Measurements from ENCODE around the gene EZH2.

EZH2 gene

GRCh38 chr7:148796841-148797240 is 87.2 kb downstream of the EZH2 start:
- TF ChIP-seq ZNF384 (IDR thresholded peaks at IDR 0.05): no peak
- TF ChIP-seq L3MBTL2 (conservative IDR thresholded peaks at IDR 0.05): no peak
- TF ChIP-seq NFRKB (IDR thresholded peaks at IDR 0.05): no peak
- no peak for TF ChIP-seq BHLHE40 (IDR thresholded peaks at IDR 0.05; ENCODE audit: borderline replicate concordance)
- TF ChIP-seq SUZ12 (IDR thresholded peaks at IDR 0.05): no peak
- no peak for TF ChIP-seq ARNT (IDR thresholded peaks at IDR 0.05)
- ChIA-PET POLR2A (interaction anchor here (1.0 kb wide), 1 partner anchor 10 kb away, joined by 3 read pairs; no protein-coding TSS in a partner anchor), CTCF (no interaction called here)
- no peak for DNase-seq (ENCODE audit: extremely low spot score)

DNA sequence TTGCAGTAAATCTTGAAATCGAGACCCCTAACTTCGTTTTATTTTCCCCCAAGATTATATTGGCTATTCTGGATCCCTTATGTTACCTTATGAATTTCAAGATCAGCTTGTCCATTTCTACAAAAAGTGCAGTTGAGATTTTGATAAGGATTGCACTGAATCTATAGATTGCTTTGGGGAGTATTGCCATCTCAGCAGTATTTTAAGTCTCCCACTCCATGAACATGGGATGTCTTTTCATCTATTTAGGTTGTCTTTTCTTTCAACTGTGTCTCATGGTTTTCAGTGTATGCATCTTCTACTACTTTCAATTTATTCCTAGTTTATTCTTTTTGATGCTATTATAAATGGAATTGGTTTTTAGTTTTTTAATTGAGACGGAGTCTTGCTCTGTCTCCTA is 89.6 kb downstream of the EZH2 start:
- POLR2A ChIA-PET: no interaction called here
- TF ChIP-seq BHLHE40 (IDR thresholded peaks at IDR 0.05; ENCODE audit: borderline replicate concordance) (no peak), L3MBTL2 (conservative IDR thresholded peaks at IDR 0.05) (no peak), SUZ12 (IDR thresholded peaks at IDR 0.05) (no peak)
- CTCF ChIA-PET: no interaction called here
- no peak for DNase-seq (ENCODE audit: extremely low spot score)

GRCh38 chr7:148793590-148793989 is 90.5 kb downstream of the EZH2 start:
- TF ChIP-seq NFRKB (IDR thresholded peaks at IDR 0.05): no peak
- TF ChIP-seq ZNF384 (IDR thresholded peaks at IDR 0.05): no peak
- TF ChIP-seq ARNT (IDR thresholded peaks at IDR 0.05): no peak
- no peak for TF ChIP-seq FOXM1 (IDR thresholded peaks at IDR 0.05; ENCODE audit: borderline replicate concordance)
- TF ChIP-seq TARDBP (IDR thresholded peaks at IDR 0.05): no peak
- TF ChIP-seq FOXK2 (IDR thresholded peaks at IDR 0.05): no peak
- no peak for TF ChIP-seq CTBP1 (IDR thresholded peaks at IDR 0.05; ENCODE audit: borderline replicate concordance)
- no peak for TF ChIP-seq FOXA1 (IDR thresholded peaks at IDR 0.05)
- no peak for TF ChIP-seq SP1 (IDR thresholded peaks at IDR 0.05)
- TF ChIP-seq ELF4 (IDR thresholded peaks at IDR 0.05): no peak
- no peak for TF ChIP-seq L3MBTL2 (conservative IDR thresholded peaks at IDR 0.05)
- no peak for TF ChIP-seq HDGF (IDR thresholded peaks at IDR 0.05; ENCODE audit: borderline replicate concordance)
- TF ChIP-seq LEF1 (IDR thresholded peaks at IDR 0.05; ENCODE audit: borderline replicate concordance): no peak
- TF ChIP-seq SUZ12 (IDR thresholded peaks at IDR 0.05): no peak
- TF ChIP-seq, protein P1, sequence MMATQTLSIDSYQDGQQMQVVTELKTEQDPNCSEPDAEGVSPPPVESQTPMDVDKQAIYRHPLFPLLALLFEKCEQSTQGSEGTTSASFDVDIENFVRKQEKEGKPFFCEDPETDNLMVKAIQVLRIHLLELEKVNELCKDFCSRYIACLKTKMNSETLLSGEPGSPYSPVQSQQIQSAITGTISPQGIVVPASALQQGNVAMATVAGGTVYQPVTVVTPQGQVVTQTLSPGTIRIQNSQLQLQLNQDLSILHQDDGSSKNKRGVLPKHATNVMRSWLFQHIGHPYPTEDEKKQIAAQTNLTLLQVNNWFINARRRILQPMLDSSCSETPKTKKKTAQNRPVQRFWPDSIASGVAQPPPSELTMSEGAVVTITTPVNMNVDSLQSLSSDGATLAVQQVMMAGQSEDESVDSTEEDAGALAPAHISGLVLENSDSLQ (IDR thresholded peaks at IDR 0.05): no peak
- no peak for TF ChIP-seq BHLHE40 (IDR thresholded peaks at IDR 0.05; ENCODE audit: borderline replicate concordance)
- ChIA-PET POLR2A (interaction anchor here (1.1 kb wide), 1 partner anchor 95 kb away, joined by 7 read pairs; the partner anchor contains the start of gene CUL1), CTCF (no interaction called here)
- no peak for DNase-seq (ENCODE audit: extremely low spot score)

DNA sequence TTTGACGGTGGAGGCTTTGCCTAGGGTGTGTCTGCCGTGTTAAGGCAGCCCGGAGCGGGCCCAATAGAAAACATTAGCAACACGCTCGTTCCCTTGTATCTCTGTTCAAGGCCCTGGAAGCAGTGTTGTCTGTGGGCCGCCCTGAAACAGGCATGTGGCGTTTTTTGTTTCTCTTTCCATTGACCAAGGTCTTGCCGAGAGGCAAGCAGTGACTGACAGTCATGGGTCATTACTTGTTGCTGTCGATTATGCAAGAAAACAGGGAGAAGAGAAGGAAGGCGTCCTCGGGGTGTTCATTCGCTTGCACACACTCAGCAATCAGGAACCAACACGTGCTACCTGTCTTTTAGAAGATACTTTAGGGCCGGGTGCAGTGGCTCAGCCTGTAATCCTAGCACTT is 92.5 kb downstream of the EZH2 start:
- TF ChIP-seq LEF1 (IDR thresholded peaks at IDR 0.05; ENCODE audit: borderline replicate concordance) (no peak), ELF4 (IDR thresholded peaks at IDR 0.05) (no peak), ARNT (IDR thresholded peaks at IDR 0.05) (no peak), L3MBTL2 (conservative IDR thresholded peaks at IDR 0.05) (no peak), BHLHE40 (IDR thresholded peaks at IDR 0.05; ENCODE audit: borderline replicate concordance) (no peak), HDGF (IDR thresholded peaks at IDR 0.05; ENCODE audit: borderline replicate concordance) (no peak), TARDBP (IDR thresholded peaks at IDR 0.05) (no peak), FOXK2 (IDR thresholded peaks at IDR 0.05) (no peak), ZNF384 (IDR thresholded peaks at IDR 0.05) (no peak), SUZ12 (IDR thresholded peaks at IDR 0.05) (no peak), SP1 (IDR thresholded peaks at IDR 0.05) (no peak), FOXA1 (IDR thresholded peaks at IDR 0.05) (no peak)
- TF ChIP-seq, protein P1 (IDR thresholded peaks at IDR 0.05): no peak
- no peak for DNase-seq (ENCODE audit: extremely low spot score)
- ChIA-PET CTCF (no interaction called here), POLR2A (no interaction called here)

- ChIA-PET POLR2A (no interaction called here), CTCF (interaction anchor here (0.5 kb wide), 1 partner anchor 311 kb away, joined by 3 read pairs; no protein-coding TSS in a partner anchor)
- TF ChIP-seq SUZ12 (IDR thresholded peaks at IDR 0.05) (no peak), BHLHE40 (IDR thresholded peaks at IDR 0.05; ENCODE audit: borderline replicate concordance) (no peak), TARDBP (IDR thresholded peaks at IDR 0.05) (no peak), FOXK2 (IDR thresholded peaks at IDR 0.05) (no peak), FOXM1 (IDR thresholded peaks at IDR 0.05; ENCODE audit: borderline replicate concordance) (no peak), NFRKB (IDR thresholded peaks at IDR 0.05) (no peak), LEF1 (IDR thresholded peaks at IDR 0.05; ENCODE audit: borderline replicate concordance) (no peak), ARNT (IDR thresholded peaks at IDR 0.05) (no peak), FOXA1 (IDR thresholded peaks at IDR 0.05) (no peak), CTBP1 (IDR thresholded peaks at IDR 0.05; ENCODE audit: borderline replicate concordance) (no peak), HDGF (IDR thresholded peaks at IDR 0.05; ENCODE audit: borderline replicate concordance) (no peak), SP1 (IDR thresholded peaks at IDR 0.05) (no peak), ZNF384 (IDR thresholded peaks at IDR 0.05) (no peak), L3MBTL2 (conservative IDR thresholded peaks at IDR 0.05) (no peak), ELF4 (IDR thresholded peaks at IDR 0.05) (no peak)
- TF ChIP-seq, protein P1 (IDR thresholded peaks at IDR 0.05): no peak
- DNase-seq (ENCODE audit: extremely low spot score): no peak
Measured at GRCh38 chr7:148790850-148791249, 93.2 kb downstream of the EZH2 start.

DNA sequence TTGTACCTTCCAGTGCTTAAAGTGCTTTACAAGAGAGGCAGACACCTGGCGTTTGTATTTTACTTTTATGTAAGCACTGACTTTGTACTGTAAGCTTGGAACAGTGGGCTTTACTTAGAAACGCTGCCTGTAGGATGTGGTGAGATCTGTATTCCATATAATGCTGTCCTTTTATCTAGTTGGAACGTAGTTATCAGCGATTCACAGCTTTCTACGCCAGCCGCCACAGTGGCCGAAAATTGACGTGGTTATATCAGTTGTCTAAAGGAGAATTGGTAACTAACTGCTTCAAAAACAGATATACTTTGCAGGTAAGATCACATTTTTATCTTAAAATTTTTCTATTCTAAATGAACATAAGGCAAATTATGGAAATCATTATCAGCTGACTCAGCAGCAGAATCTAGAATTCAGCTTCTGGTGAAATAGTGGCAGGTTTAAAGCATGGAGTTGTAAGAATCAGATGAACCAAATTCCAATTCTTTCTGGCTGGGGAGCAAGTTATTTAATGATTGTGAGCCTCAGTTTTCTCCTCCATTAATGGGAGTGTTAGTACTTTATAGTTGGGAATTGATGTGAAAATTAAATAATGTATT is 93.9 kb downstream of the EZH2 start:
- CTCF ChIA-PET: interaction anchor here (0.5 kb wide), 1 partner anchor 310 kb away, joined by 3 read pairs; no protein-coding TSS in a partner anchor
- DNase-seq (ENCODE audit: extremely low spot score): no peak
- POLR2A ChIA-PET: no interaction called here
- TF ChIP-seq NFRKB (IDR thresholded peaks at IDR 0.05) (no peak), HDGF (IDR thresholded peaks at IDR 0.05; ENCODE audit: borderline replicate concordance) (no peak), ELF4 (IDR thresholded peaks at IDR 0.05) (no peak), TARDBP (IDR thresholded peaks at IDR 0.05) (no peak), FOXK2 (IDR thresholded peaks at IDR 0.05) (no peak), BHLHE40 (IDR thresholded peaks at IDR 0.05; ENCODE audit: borderline replicate concordance) (no peak), ARNT (IDR thresholded peaks at IDR 0.05) (no peak)
